Esophagus muscularis mucosa (tissue), 3 donors: Measurements from ENCODE around the gene EN1.

Experiments
- EP300 ChIP-seq: sonication (generic); formaldehyde crosslinking; IDR thresholded peaks from one replicate; pipeline ENCODE4 v1.6.1; 2017; ENCODE audit warnings: antibody characterized with exemption
- POLR2A ChIP-seq: fragments of 450-650 bp; IDR thresholded peaks from one replicate; pipeline ENCODE4 v1.6.1; 2017; ENCODE audit warnings: antibody characterized with exemption, moderate library complexity, mild to moderate bottlenecking, low read depth
- POLR2AphosphoS5 ChIP-seq, 2 donors: sonication (generic); formaldehyde crosslinking; IDR thresholded peaks; one replicate each; pipeline ENCODE4 v1.6.1; 2017; ENCODE audit warnings: antibody characterized with exemption in 2 of 2

DNA sequence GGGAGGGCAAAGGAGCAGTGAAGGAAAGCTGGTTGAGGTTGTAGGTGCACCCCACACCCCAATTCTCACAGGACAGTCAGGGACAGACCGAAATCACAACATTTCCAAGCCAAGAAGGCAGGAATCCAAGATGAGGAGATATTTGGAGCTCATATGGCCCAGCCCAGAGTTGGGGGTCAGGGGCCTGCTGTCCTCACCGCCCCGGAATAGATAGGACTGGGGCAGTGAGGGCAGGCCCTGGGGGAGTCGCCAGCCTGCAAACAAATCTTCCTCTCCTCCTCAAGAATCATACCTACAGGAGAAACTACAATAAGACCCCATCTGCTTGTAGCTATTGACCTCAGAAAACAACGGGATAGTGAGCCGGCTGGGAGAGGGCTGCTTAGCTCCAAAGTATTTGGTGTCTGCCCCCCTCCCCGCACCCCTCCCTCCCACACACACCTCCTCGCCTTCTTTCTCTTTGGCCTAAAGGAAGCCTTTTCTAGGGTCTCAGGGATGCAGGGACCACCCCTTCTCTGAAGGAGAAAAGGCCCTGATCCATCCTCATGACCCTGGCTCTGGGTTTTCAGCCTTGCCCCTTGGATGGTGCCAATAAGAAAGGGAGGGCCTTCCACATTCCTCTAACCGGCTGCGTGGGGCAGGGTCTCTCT is 3.8 kb downstream of the EN1 start:
- no peak for TF ChIP-seq POLR2AphosphoS5 (IDR thresholded peaks at IDR 0.05)
- TF ChIP-seq EP300, result no peak
- TF ChIP-seq POLR2A, result no peak
